HepG2 (cell line): ENCODE data around the gene SEZ6. TPM values are rescaled to one million over a fixed set of nuclear protein-coding genes. Genes with fewer than 3 reads are reported as not detected.

Source experiments
- HCFC1 ChIP-seq: fragments of 150-350 bp; IDR thresholded peaks from 2 replicates; pipeline ENCODE4 v1.6.1; 2014; ENCODE audit warnings: low read depth, low read length
- HNF1A ChIP-seq, 2 experiments: sonication (generic) in 1 of 2; formaldehyde crosslinking in 1 of 2; IDR thresholded peaks; 2 replicates each; pipeline versions ENCODE4 v1.4.0 to v1.6.1; 2016 to 2020; ENCODE audit warnings: borderline replicate concordance in 1 of 2, low read depth in 1 of 2, mild to moderate bottlenecking in 1 of 2, missing genetic modification reagents in 1 of 2
- HNRNPLL ChIP-seq: fragments of 200-400 bp; formaldehyde crosslinking; IDR thresholded peaks from 2 replicates; pipeline ENCODE4 v1.6.1; 2017; ENCODE audit warnings: mild to moderate bottlenecking, low read depth, low read length; ENCODE audit not compliant: poor library complexity, severe bottlenecking
- IKZF1 ChIP-seq: fragments of 450-650 bp; IDR thresholded peaks from 2 replicates; pipeline ENCODE4 v1.7.1; 2016
- IRF9 ChIP-seq: sonication (generic); formaldehyde crosslinking; IDR thresholded peaks from 2 replicates; pipeline ENCODE4 v1.8.0; 2022; ENCODE audit warnings: missing genetic modification reagents, mild to moderate bottlenecking, borderline replicate concordance
- PATZ1 ChIP-seq: sonication (generic); formaldehyde crosslinking; IDR thresholded peaks from 2 replicates; pipeline ENCODE4 v1.4.0; 2020; ENCODE audit warnings: missing genetic modification reagents
- SRSF1 ChIP-seq: fragments of 200-400 bp; formaldehyde crosslinking; optimal IDR thresholded peaks from 2 replicates; pipeline ENCODE3; 2017; ENCODE audit warnings: mild to moderate bottlenecking, low read depth, low read length, moderate library complexity
- TBX2 ChIP-seq: sonication (generic); formaldehyde crosslinking; IDR thresholded peaks from 2 replicates; pipeline ENCODE4 v1.5.0; 2020; ENCODE audit warnings: missing genetic modification reagents, mild to moderate bottlenecking, borderline replicate concordance
- TCF12 ChIP-seq, 2 experiments: fragments of 450-650 bp in 1 of 2; sonication (generic) in 1 of 2; formaldehyde crosslinking in 1 of 2; IDR thresholded peaks; 2 replicates each; pipeline versions ENCODE4 v1.6.1 to v1.8.0; 2017 to 2022; ENCODE audit warnings: antibody characterized with exemption in 1 of 2, mild to moderate bottlenecking in 1 of 2, missing genetic modification reagents in 1 of 2, moderate library complexity in 1 of 2
- TEAD2 ChIP-seq: sonication (generic); formaldehyde crosslinking; IDR thresholded peaks from 2 replicates; pipeline ENCODE4 v1.9.0; 2021; ENCODE audit warnings: missing genetic modification reagents
- ZBTB10 ChIP-seq: sonication (generic); formaldehyde crosslinking; IDR thresholded peaks from 2 replicates; pipeline ENCODE4 v1.4.0; 2020; ENCODE audit warnings: missing genetic modification reagents, borderline replicate concordance
- ZBTB49 ChIP-seq: sonication (generic); formaldehyde crosslinking; IDR thresholded peaks from 2 replicates; pipeline ENCODE4 v1.4.0; 2020; ENCODE audit warnings: missing genetic modification reagents, borderline replicate concordance
- ZNF20 ChIP-seq: sonication (generic); formaldehyde crosslinking; IDR thresholded peaks from 2 replicates; pipeline ENCODE4 v1.4.0; 2020; ENCODE audit warnings: mild to moderate bottlenecking, moderate library complexity, missing genetic modification reagents
- ZNF446 ChIP-seq: sonication (generic); formaldehyde crosslinking; IDR thresholded peaks from 2 replicates; pipeline ENCODE4 v1.5.0; 2020; ENCODE audit warnings: mild to moderate bottlenecking, missing genetic modification reagents
- polyA plus RNA-seq, 8 experiments: library from polyadenylated mRNA; depleted of rRNA in 3 of 8; stranded (reverse) in 7 of 8; unstranded in 1 of 8; fragments of >200 nt; fragmentation: Illumina TruSeq in 4 of 8; extraction: Trizol in 4 of 8; gene quantifications; 2 replicates each; pipeline versions ENCODE4 v1.2.1 to v1.2.3, GENCODE V29; 2011 to 2016; ENCODE audit warnings: low read depth in 4 of 8, missing spikeins in 1 of 8, mixed read lengths in 1 of 8; ENCODE audit not compliant: insufficient read depth in 1 of 8
- total RNA-seq, 5 experiments: library from RNA; depleted of rRNA; stranded (reverse); fragments of >200 nt; fragmentation: Illumina TruSeq; extraction: Trizol; gene quantifications; 2 replicates each; pipeline ENCODE4 v1.2.3, GENCODE V29; 2016; ENCODE audit warnings: low read depth in 1 of 5

Gene SEZ6
- total and polyA plus RNA-seq, 2 of the 13 experiments (the other 11 are each of a cell fraction or from before 2014, with no cell fraction given) = not detected

GRCh38 chr17:29045734-29046472 is 40.1 kb upstream of the SEZ6 start (continued):
- no peak for TF ChIP-seq ZNF20 (CRISPR knock-in tag)
- no peak for TF ChIP-seq ZBTB49 (CRISPR knock-in tag)
- no peak for TF ChIP-seq HNF1A (IDR thresholded peaks at IDR 0.05; ENCODE audit: low read depth)
- no peak for TF ChIP-seq HNF1A (CRISPR knock-in tag; IDR thresholded peaks at IDR 0.05; ENCODE audit: borderline replicate concordance)
- no peak for TF ChIP-seq ZNF446 (CRISPR knock-in tag)
- no peak for TF ChIP-seq TEAD2
- TF ChIP-seq HNRNPLL = no peak
- TF ChIP-seq TCF12 (IDR thresholded peaks at IDR 0.05) = no peak
- no peak for TF ChIP-seq TCF12 (CRISPR knock-in tag; IDR thresholded peaks at IDR 0.05)
- TF ChIP-seq TBX2 (CRISPR knock-in tag) = peak; percentile 53
- peak; percentile 46 for TF ChIP-seq PATZ1 (CRISPR knock-in tag)
- TF ChIP-seq IRF9 (CRISPR knock-in tag) = no peak
- no peak for TF ChIP-seq ZBTB10 (CRISPR knock-in tag)
- TF ChIP-seq HCFC1 = no peak
- no peak for TF ChIP-seq SRSF1
- TF ChIP-seq IKZF1 = no peak
